ENCODE data around the gene POLH.

- TF ChIP-seq CTCF (IDR thresholded peaks at IDR 0.05) (no peak), POLR2A (IDR thresholded peaks at IDR 0.05) (no peak)
Measured at GRCh38 chr6:43622541-43622940, 46.6 kb downstream of the POLH start.

Data from uterus (tissue), 2 donors.